GM23248 (cell line): ENCODE results near the gene FKBP4. TPM values are rescaled to one million over a fixed set of nuclear protein-coding genes. Genes with fewer than 3 reads are reported as not detected.

ENCODE experiments used
- DNase-seq: peaks from one replicate; pipeline ENCODE4 v3.0.0-alpha.2; 2015
- H2AFZ ChIP-seq: fragments of 200-600 bp; sonication (generic); 2 replicates; pipeline ENCODE4 v1.6.1; 2016; ENCODE audit warnings: antibody characterized with exemption
- H3F3A ChIP-seq: fragments of 200-600 bp; sonication (generic); 2 replicates; pipeline ENCODE4 v1.6.1; 2016; ENCODE audit warnings: mild to moderate bottlenecking, antibody characterized with exemption, mixed run types; ENCODE audit not compliant: insufficient read depth
- H3K27ac ChIP-seq: fragments of 200-600 bp; sonication (generic); 2 replicates; pipeline ENCODE4 v1.5.1; 2016; ENCODE audit warnings: mild to moderate bottlenecking
- H3K27me3 ChIP-seq: fragments of 200-600 bp; sonication (generic); replicated peaks from 2 replicates; pipeline ENCODE4 v1.6.1; 2016; ENCODE audit warnings: mild to moderate bottlenecking; ENCODE audit not compliant: insufficient read depth
- H3K36me3 ChIP-seq: fragments of 200-600 bp; sonication (generic); 2 replicates; pipeline ENCODE4 v1.6.1; 2016; ENCODE audit warnings: low read depth, mild to moderate bottlenecking
- H3K4me1 ChIP-seq: fragments of 200-600 bp; sonication (generic); 2 replicates; pipeline ENCODE4 v1.6.1; 2016; ENCODE audit warnings: mild to moderate bottlenecking; ENCODE audit not compliant: insufficient read depth
- H3K4me2 ChIP-seq: fragments of 200-600 bp; sonication (generic); one replicate; pipeline ENCODE4 v1.6.1; 2016; ENCODE audit warnings: mild to moderate bottlenecking; ENCODE audit not compliant: unreplicated experiment
- H3K4me3 ChIP-seq: fragments of 200-600 bp; sonication (generic); 2 replicates; pipeline ENCODE4 v1.5.1; 2016; ENCODE audit warnings: mild to moderate bottlenecking
- H3K79me2 ChIP-seq: fragments of 200-600 bp; sonication (generic); 2 replicates; pipeline ENCODE4 v1.6.1; 2016; ENCODE audit warnings: mild to moderate bottlenecking; ENCODE audit not compliant: insufficient read depth
- H3K9ac ChIP-seq: fragments of 200-600 bp; sonication (generic); 2 replicates; pipeline ENCODE4 v1.6.1; 2016; ENCODE audit warnings: mild to moderate bottlenecking
- H3K9me2 ChIP-seq: fragments of 200-600 bp; sonication (generic); 2 replicates; pipeline ENCODE4 v1.6.1; 2016; ENCODE audit warnings: mixed run types, mild to moderate bottlenecking, moderate library complexity; ENCODE audit not compliant: insufficient read depth
- H3K9me3 ChIP-seq: fragments of 200-600 bp; sonication (generic); one replicate; pipeline ENCODE4 v1.6.1; 2017; ENCODE audit warnings: low read depth
- H4K20me1 ChIP-seq: fragments of 200-600 bp; sonication (generic); 2 replicates; pipeline ENCODE4 v1.6.0; 2016; ENCODE audit not compliant: insufficient read depth
- EZH2 ChIP-seq: fragments of 200-600 bp; sonication (generic); IDR thresholded peaks from 2 replicates; pipeline ENCODE4 v1.6.1; 2018; ENCODE audit warnings: antibody characterized with exemption, mild to moderate bottlenecking; ENCODE audit not compliant: insufficient read depth, poor library complexity, severe bottlenecking
- EZH2phosphoT487 ChIP-seq: fragments of 200-600 bp; sonication (generic); IDR thresholded peaks from 2 replicates; pipeline ENCODE4 v1.6.1; 2018; ENCODE audit warnings: antibody characterized with exemption, moderate library complexity, mild to moderate bottlenecking, low read depth; ENCODE audit not compliant: insufficient read depth
- WGBS, 2 experiments: methylation state at CpG; one replicate each; pipeline ENCODE4 v1.1.6; 2015 to 2017; ENCODE audit warnings: low lambda C conversion rate in 2 of 2, low coverage in 1 of 2; ENCODE audit errors: missing lambda C conversion rate in 2 of 2; 5-methylcytosine and 5-hydroxymethylcytosine counted together
- in situ Hi-C: fragments of 300-500 bp; cut with MboI; formaldehyde crosslinking; loops from 2 replicates; pipeline ENCODE4 v1.15.0; 2020
- polyA plus RNA-seq: library from polyadenylated mRNA; unstranded; fragments of >200 nt; fragmentation: Nextera tagmentation; extraction: Ambion mirVana; gene quantifications from 2 replicates; pipeline ENCODE4 v1.2.1, GENCODE V29; 2016
- total RNA-seq: library from RNA; depleted of rRNA; stranded (reverse); fragments of >200 nt; shearing (Covaris generic); gene quantifications from 2 replicates; pipeline ENCODE4 v1.2.3, GENCODE V29; 2014

Gene FKBP4
- total and polyA plus RNA-seq, 2 experiments from 2014 or later = 24.0 to 27.4 TPM

DNA sequence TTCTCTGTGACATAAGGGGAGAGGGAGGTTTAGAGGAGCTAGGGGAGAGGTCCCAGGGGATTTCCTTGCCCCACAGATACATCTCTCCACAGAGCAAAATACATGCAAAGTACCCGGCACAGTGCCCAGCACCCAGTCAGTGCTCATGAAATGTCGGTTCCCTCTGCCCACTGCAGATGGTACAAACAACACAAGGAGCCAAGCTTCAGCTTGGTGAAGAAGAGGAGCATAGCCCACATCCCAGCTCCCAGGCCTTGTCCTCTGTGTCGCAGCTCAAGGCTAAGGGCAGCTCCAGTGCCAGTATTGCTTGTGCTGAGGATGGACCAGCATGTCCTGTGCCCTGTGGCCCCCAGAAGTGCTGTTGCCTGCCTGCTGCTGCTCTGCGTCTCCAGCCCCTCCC, 35.0 kb upstream of the FKBP4 start:
- WGBS, 2 experiments = 60 to 79% methylated on average over 4 of the region's 4 CpGs

DNA sequence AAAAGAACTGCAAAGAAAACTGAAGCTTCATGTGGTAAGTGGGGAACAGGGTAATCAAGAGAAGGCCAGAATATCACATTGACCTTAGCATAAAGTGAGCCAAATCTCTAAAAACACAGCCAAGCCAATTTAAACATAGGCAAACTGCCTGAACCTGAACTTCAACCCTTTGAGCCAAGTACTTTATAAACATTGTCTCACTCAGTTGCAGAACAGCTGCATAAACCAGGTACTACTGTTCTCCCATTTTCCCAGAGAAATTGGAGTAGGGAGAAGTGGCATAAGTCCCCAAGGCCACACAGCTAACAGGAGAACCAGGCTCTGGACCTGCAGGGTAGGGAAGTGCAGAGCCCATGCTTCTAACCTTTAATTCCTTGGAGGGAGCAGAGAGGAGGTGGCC, 30.4 kb upstream of the FKBP4 start:
- H3K4me1 ChIP-seq = no peaks in the 10 kb centered on the region
- in situ Hi-C loops = no loop called here
- H3K4me2 ChIP-seq = no peak overlapping the region
- H4K20me1 ChIP-seq = no peaks in the 10 kb centered on the region
- no peak overlapping the region for H3K4me3 ChIP-seq
- H2AFZ ChIP-seq = no peak overlapping the region
- H3F3A ChIP-seq = no peaks in the 10 kb centered on the region
- peaks cover 36% of the 10 kb centered on the region for H3K27me3 ChIP-seq
- DNase-seq = no peak
- H3K79me2 ChIP-seq = no peaks in the 10 kb centered on the region
- TF ChIP-seq EZH2phosphoT487 = no peak
- TF ChIP-seq EZH2 = no peak
- no peak overlapping the region for H3K9ac ChIP-seq
- no peaks in the 10 kb centered on the region for H3K9me2 ChIP-seq
- H3K36me3 ChIP-seq = no peaks in the 10 kb centered on the region
- H3K27ac ChIP-seq = no peak overlapping the region
- H3K9me3 ChIP-seq = no peaks in the 10 kb centered on the region

More for the DNA sequence above, 35.0 kb upstream of the FKBP4 start:
- Histone ChIP-seq H2AFZ (no peak overlapping the region), H3K27ac (no peak overlapping the region), H3K4me1 (no peaks in the 10 kb centered on the region), H3K9me2 (no peaks in the 10 kb centered on the region), H3K9me3 (no peaks in the 10 kb centered on the region), H3F3A (no peaks in the 10 kb centered on the region), H3K9ac (no peak overlapping the region), H4K20me1 (no peaks in the 10 kb centered on the region), H3K27me3 (peaks cover 45% of the 10 kb centered on the region), H3K79me2 (no peaks in the 10 kb centered on the region), H3K36me3 (no peaks in the 10 kb centered on the region), H3K4me3 (no peak overlapping the region), H3K4me2 (no peak overlapping the region)
- no peak for DNase-seq
- TF ChIP-seq EZH2phosphoT487 = no peak
- no peak for TF ChIP-seq EZH2
- in situ Hi-C loops = no loop called here

DNA sequence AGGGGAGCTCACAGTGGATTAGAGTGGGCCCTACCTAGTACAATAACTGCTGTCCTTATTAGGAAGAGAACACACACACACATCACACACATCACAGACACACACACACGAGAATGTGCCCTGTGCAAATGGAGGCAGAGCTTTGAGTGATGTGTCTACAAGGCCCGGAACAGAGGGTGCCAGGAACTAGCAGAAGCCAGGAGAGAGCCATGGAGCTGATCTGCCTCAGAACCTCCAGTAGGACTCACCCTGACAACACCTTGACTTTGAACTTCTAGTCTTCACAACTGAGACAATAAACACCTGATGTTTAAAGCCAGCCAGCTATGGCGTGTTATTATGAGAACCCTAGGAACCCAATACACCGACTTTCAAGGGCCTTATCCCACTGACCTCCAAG, 29.7 kb upstream of the FKBP4 start:
- no peaks in the 10 kb centered on the region for H3F3A ChIP-seq
- H3K4me2 ChIP-seq = no peak overlapping the region
- no peak overlapping the region for H3K4me3 ChIP-seq
- H2AFZ ChIP-seq = no peak overlapping the region
- H3K27me3 ChIP-seq = peaks cover 36% of the 10 kb centered on the region
- no peaks in the 10 kb centered on the region for H3K4me1 ChIP-seq
- 58 to 61% methylated on average over 4 of the region's 4 CpGs for WGBS, 2 experiments
- no peaks in the 10 kb centered on the region for H3K9me2 ChIP-seq
- DNase-seq = no peak
- no peak overlapping the region for H3K9ac ChIP-seq
- in situ Hi-C loops = no loop called here
- no peak for TF ChIP-seq EZH2phosphoT487
- no peak for TF ChIP-seq EZH2
- H4K20me1 ChIP-seq = no peaks in the 10 kb centered on the region
- H3K36me3 ChIP-seq = no peaks in the 10 kb centered on the region
- no peak overlapping the region for H3K27ac ChIP-seq
- H3K79me2 ChIP-seq = no peaks in the 10 kb centered on the region
- no peaks in the 10 kb centered on the region for H3K9me3 ChIP-seq

DNA sequence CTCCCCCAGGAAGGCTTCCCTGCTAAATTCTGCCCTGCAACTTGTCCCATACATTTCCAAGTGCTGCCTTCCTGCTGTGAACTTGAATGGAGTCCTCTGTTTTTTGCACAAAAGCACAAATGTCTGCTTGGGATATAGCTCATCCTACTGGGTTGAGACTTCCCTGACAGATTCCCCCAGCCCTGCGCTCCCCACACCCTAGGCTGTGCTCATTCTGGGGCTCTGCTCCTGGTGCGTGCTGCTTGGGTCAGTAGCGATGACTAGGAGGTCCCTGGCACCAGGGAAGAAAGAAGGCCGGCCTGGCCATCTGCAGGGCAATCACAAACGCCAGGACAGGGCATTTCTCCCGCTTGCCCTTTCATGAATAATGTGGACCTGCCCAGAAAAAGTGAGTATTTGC, 29.2 kb upstream of the FKBP4 start:
- Histone ChIP-seq H3K9me2 (no peaks in the 10 kb centered on the region), H3K36me3 (no peaks in the 10 kb centered on the region), H3K4me1 (no peaks in the 10 kb centered on the region), H3K79me2 (no peaks in the 10 kb centered on the region), H3K9ac (no peak overlapping the region), H3K27ac (no peak overlapping the region), H3K4me2 (no peak overlapping the region), H3F3A (no peaks in the 10 kb centered on the region), H3K27me3 (peaks cover 33% of the 10 kb centered on the region), H4K20me1 (no peaks in the 10 kb centered on the region), H3K9me3 (no peaks in the 10 kb centered on the region), H3K4me3 (no peak overlapping the region), H2AFZ (no peak overlapping the region)
- no peak for DNase-seq
- 48 to 51% methylated on average over 6 of the region's 6 CpGs for WGBS, 2 experiments
- no peak for TF ChIP-seq EZH2phosphoT487
- no peak for TF ChIP-seq EZH2
- in situ Hi-C loops = no loop called here
